Measurements from ENCODE around the gene SPEG.

SPEG gene

GRCh38 chr2:219465659-219466561 lies 31.3 kb downstream of the SPEG start:
- DNase-seq: no peak

- no peak for DNase-seq
Measured at GRCh38 chr2:219466816-219467735, 32.4 kb downstream of the SPEG start.

DNA sequence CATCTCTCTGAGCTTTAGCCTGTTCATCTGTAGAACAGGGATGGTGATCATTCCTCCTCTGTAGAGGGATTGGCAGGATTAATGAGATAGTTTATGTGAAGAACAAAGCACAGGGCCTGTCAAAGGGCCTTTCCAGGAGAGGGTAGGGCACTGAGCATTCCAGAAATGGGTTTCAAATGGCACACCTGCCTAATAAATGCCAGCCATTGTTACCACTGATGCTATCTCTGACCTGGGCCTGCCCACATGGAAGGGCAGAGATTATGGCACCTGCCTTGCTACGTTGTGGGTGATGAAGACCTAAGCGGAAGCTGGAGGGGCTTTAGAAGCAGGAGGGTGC lies 33.1 kb downstream of the SPEG start:
- DNase-seq: no peak

DNA sequence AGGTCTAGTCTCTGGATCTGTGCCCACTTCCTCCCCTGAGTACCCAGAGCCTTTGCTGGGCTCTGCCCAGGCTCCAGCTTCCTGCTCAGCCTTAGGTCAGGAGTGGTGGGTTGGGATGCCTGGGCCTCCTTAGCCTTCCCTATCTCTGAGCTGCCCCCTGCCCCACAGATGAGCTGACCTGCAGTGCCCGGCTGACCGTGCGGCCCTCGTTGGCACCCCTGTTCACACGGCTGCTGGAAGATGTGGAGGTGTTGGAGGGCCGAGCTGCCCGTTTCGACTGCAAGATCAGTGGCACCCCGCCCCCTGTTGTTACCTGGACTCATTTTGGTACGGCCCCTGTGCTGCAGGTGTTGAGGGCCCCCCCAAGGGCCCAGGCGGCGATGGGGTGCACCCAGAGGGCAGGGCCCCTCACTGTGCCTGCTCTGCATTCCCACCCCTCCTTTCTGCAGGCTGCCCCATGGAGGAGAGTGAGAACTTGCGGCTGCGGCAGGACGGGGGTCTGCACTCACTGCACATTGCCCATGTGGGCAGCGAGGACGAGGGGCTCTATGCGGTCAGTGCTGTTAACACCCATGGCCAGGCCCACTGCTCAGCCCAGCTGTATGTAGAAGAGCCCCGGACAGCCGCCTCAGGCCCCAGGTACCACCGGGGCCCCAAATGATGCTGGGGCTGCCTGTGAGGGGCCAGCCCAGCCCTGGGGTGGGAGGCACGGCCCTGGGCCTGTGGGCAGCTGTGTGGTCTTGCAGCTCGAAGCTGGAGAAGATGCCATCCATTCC lies 34.0 kb downstream of the SPEG start:
- DNase-seq: no peak

DNA sequence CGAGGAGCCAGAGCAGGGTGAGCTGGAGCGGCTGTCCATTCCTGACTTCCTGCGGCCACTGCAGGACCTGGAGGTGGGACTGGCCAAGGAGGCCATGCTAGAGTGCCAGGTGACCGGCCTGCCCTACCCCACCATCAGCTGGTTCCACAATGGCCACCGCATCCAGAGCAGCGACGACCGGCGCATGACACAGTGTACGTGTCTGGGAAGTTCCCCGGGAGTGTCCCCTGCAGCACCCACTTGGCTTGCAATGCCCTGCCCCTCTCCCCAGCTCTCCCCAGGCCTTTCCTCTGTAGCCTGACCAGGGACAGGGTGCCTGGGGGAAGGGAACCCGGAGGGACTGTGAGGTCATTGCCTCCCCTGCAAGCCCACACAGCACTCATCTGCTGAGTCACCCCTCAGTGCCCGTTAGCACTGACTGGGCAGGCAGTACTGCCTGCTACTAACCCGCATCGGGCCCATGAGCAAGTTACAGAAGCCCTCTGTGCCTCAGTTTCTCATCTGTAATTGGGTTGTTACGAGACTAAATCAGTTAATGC lies 34.6 kb downstream of the SPEG start:
- DNase-seq: no peak

DNA sequence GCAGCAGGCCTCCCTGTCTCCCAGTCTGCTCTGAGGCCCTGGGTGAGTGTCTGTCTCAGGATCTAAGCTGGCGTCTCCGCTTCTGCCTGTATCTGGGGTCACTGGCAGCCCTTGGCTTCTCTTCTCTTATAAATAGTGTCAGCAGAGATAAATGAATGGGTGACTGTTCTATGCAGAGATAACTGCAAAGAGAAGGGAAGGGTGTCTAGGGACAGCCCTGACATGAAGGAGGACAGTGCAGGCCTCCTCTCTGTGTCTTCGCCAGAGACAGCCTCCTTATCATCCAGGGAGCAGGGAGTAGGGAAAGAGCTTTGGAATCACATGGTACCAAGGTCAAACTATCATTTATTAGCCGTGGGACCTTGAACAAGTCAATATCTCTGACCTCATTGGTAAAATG lies 35.8 kb downstream of the SPEG start:
- DNase-seq: no peak

DNA sequence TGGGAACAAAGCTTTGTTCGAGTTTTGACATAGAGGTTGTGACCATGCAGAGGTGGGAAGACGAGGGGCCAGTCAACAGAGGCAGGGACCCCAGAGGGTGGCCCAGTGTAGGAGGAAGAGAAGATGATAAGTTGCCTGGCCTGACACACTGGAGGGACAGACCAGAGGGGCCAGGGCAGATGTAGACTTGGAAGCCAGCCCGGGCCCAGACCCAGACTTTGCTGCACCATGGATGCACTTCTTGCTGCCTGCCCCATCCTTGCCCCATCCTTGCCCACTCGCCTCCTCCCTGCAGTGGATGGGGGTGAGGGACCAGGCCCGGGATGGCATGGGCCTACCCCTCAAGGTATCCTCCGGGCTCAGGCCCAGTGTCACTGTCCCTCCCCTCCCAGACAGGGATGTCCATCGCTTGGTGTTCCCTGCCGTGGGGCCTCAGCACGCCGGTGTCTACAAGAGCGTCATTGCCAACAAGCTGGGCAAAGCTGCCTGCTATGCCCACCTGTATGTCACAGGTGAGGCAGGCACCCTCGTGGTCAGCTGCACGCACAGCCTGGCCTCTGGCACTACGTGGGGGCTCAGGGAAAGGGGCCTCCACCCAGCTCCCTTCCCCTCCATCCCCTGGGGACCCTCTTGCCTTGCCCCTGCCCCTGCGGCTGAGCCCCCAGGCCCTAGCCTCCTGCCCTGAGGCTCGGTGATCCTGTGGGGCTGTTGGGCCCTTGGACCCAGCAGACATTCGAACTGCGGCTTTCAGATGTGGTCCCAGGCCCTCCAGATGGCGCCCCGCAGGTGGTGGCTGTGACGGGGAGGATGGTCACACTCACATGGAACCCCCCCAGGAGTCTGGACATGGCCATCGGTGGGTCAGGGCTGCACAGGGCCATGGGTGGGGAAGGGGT lies 37.1 kb downstream of the SPEG start:
- no peak for DNase-seq

DNA sequence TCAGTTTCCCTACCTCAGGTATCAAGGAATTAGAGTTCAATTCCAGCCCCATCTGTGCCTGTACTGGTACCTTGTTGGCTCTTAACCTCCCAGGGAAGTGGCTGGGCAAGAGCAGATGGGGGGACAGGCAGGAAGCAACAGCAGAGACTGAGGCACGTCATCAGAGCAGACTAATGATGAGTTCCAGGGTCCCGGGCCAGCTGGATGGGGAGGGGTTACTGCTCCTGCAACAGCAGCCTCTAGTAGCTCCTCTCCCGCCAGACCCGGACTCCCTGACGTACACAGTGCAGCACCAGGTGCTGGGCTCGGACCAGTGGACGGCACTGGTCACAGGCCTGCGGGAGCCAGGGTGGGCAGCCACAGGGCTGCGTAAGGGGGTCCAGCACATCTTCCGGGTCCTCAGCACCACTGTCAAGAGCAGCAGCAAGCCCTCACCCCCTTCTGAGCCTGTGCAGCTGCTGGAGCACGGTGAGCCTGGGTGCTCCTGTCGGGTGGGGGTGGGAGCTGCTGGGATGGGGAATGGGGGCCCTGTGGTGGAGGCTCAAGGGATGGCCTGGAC lies 38.1 kb downstream of the SPEG start:
- no peak for DNase-seq

DNA sequence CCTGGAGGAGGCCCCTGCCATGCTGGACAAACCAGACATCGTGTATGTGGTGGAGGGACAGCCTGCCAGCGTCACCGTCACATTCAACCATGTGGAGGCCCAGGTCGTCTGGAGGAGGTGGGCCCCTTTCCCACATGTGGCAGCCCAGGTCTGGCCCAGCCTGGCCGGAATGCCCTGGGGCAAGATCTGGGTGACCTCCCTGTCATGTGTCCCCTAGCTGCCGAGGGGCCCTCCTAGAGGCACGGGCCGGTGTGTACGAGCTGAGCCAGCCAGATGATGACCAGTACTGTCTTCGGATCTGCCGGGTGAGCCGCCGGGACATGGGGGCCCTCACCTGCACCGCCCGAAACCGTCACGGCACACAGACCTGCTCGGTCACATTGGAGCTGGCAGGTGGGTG lies 38.9 kb downstream of the SPEG start:
- no peak for DNase-seq

- no peak for DNase-seq
Measured at GRCh38 chr2:219474285-219475060, 39.8 kb downstream of the SPEG start.

DNA sequence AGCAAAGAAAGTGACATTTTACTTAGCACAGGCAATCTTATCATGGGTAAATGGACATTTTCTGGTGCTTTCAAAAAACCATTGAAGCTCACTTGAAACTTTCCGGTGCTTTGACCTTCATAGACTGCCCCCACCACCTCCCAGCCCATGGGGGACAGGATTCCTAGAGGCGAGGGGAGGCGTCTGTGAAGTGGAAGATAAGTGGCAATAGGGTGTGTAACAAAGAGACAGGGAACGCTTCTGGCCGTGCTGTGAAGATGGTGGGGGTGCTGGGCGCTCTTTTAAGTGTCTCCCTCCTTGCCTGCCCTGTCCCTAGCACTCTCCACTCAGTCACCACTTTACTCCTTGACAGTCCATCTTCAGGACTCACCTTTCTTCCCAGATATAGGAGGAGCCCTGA lies 40.6 kb downstream of the SPEG start:
- no peak for DNase-seq

DNA sequence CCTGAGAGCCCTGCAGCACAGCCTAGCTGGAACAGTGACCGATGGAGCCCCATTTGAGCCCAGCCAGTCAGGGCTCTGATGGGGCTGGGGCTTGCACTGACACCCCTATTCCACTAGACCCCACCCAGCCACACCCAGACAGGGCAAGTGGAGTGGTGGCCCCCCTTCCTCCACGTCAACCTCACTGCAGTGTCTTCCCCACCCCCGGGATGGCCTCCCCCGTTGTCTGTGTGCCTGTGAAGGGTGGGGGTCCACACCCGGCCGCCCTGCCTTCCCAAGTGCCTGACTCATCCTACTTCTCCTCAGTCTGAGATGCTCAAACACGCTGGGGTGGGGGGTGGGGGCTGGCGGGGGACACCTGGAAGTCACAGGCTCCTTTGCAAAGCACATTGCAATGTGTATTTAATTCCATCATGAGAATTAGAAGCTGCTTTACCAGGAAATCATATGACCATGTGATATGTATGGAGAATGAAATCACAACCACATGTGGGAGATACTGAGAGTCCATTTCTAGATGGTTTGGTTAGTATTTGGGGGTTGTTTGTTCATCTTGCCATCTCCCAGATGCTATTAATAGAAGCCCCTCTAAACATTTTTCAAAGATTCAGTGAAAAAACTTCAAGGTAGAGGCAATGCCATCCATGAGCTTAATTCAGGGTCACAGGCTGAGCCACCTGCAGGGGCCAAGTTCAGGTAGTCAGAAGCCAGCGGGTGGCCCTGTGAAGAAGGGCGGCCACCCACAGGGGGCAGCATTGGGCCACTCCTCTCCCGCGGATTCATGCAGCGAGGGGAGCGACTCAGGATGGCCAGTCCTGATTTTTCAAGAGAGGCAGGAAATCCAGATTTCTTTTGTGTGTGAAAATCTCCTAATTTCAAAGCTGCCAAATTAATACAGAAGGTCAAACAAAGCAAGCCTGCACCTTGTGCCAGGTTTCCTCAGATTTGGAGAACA lies 41.3 kb downstream of the SPEG start:
- DNase-seq: peak; percentile 86

GRCh38 chr2:219476652-219477151 lies 42.1 kb downstream of the SPEG start:
- no peak for DNase-seq

DNA sequence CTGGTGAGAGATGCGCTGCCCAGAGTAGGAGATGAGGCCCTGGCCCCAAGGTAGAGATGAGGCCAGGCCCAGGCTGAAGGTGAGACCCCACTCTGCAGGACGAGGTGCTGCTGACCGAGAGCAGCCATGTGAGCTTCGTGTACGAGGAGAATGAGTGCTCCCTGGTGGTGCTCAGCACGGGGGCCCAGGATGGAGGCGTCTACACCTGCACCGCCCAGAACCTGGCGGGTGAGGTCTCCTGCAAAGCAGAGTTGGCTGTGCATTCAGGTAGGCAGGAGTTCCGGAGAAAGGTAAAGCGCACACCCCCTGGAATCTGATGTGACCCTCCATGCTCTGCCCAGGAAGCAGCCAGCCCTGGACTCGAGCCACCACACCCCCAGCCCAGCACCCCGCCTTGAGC lies 42.5 kb downstream of the SPEG start:
- no peak for DNase-seq

- no peak for DNase-seq
Measured at GRCh38 chr2:219477815-219478214, 43.2 kb downstream of the SPEG start.

DNA sequence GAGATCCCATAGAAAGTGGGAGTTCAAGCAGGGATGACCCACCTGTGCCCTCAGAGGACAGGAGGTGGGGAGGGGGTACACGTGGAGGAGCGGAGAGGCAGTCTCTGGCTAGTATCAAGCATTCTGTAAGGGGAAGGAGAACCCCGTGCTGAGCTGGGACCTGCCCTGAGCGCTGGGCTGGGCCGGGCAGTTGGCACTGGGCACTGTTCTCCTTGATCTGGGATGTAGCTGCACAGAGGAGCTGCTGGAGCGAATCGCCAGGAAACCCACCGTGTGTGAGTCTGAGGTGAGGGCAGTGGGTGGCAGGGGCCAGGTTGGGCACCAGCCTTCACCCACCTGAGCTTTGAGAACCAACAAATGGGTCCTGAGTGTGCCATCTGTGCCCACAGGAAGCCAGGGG lies 44.3 kb downstream of the SPEG start:
- DNase-seq: no peak

GRCh38 chr2:219480004-219480403 lies 45.4 kb downstream of the SPEG start:
- no peak for DNase-seq

GRCh38 chr2:219482674-219483405 lies 48.2 kb downstream of the SPEG start:
- no peak for DNase-seq
